GM15510 (cell line): ENCODE data around the gene DCANP1.

ENCODE experiments used
- POLR2A ChIP-seq: IDR thresholded peaks from 3 replicates; pipeline ENCODE4 v1.6.1; 2011; ENCODE audit warnings: borderline replicate concordance; ENCODE audit not compliant: insufficient read length; ENCODE audit errors: extremely low read depth

Gene DCANP1

DNA sequence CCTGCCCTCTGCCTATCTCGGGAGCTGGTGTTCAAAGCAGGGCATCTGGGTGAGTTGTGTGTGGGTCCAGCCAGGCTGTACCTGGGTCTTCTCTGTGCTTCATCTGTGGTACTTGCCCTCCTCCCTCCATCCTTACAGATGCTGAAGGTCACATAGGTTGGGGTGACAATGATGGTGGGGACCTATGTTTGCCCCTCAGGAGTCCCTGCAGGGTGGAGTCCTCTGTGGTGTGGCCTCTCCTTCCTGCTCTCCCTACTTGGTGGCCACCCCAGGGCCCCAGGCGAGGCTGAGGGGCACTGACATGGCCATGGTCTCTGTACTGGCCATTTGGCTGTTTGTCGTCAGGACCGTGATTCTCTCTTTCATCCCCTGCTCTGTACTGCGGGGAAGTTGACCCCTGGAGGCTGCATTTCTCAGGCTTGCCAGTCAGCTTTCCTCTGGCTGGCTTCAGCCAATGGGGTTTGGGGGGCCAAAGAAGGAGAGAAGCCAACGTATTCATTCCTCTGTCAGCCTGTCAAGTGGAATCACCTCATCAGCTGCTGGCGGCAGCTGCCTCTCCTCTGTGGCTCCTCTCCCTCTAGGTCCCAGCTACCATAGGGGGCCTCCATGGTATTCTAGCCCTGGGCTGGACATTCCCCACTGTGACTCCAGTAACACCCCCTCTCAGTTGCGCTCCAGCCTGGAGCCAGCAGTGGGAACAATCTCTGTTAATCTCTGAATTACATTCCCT is 4.6 kb downstream of the DCANP1 start:
- TF ChIP-seq POLR2A = no peak

DNA sequence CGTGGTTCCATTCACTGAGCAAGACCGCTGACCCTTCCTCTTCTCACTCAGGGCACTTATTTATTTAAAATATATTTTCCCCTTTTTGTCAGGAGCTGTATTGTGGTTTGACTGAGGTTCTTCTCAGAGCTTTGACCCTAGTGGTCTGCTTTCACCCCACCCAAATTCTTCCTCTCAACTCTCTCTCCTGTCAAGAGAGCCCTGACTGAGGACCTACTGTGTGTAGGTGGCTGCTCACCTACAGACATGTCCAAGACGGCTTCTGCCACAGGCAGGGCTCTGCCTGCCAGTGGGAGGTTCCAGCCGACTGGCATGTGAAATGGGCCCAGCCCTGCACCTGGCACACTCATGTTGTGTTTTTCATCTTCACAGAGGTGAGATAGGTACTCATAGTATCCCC is 5.2 kb downstream of the DCANP1 start:
- TF ChIP-seq POLR2A = no peak

GRCh38 chr5:135441350-135441831 is 5.8 kb downstream of the DCANP1 start:
- TF ChIP-seq POLR2A = no peak

DNA sequence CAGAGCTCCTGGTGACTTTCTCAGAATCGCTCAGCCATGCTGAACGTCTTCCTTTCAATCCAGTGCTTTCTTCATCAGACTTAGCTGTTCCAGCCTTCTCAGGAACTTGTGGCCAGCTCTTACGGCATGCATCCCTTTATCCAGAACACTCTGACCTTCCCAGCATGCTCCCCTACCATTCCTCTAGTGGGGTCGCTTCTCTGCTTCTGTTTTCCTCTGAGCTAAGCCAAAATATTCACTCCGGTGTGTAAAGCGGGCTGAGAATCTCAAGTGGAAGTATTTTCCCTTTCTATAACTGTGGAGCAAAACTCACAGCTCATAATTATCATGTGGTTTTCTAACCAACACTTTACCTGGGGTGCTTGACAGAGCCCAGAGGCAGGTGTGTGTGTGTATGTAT is 6.2 kb downstream of the DCANP1 start:
- TF ChIP-seq POLR2A = no peak

- TF ChIP-seq POLR2A = no peak
Measured at GRCh38 chr5:135439231-135440205, 7.6 kb downstream of the DCANP1 start.

DNA sequence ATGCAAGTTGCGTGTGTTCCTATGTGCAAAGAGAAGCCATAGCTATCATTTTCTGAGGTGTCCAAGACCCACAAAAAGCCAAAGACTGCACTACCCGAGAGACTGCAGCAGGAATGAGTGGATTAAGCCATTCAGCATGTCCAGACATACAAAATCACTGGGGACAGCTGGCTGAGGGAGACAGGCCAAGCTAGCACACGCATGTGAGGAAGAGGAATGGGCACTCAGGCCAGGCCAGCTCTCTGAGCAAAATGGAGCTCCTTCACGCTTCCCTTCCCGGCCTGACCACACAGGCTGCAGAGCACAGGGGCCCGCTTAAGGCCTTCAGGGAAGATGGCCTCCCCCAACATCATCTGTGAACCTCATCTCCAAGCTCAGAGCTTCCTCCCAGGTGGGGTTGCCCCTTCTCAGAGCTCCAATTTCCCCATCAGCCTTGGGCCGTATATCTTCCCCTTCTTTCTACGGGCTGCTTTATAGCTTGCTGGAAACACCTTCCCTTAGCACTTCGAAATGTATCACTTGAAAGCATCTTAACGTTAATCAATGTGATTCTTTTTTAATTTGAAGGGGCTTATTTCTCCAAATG is 8.4 kb downstream of the DCANP1 start:
- TF ChIP-seq POLR2A = no peak

DNA sequence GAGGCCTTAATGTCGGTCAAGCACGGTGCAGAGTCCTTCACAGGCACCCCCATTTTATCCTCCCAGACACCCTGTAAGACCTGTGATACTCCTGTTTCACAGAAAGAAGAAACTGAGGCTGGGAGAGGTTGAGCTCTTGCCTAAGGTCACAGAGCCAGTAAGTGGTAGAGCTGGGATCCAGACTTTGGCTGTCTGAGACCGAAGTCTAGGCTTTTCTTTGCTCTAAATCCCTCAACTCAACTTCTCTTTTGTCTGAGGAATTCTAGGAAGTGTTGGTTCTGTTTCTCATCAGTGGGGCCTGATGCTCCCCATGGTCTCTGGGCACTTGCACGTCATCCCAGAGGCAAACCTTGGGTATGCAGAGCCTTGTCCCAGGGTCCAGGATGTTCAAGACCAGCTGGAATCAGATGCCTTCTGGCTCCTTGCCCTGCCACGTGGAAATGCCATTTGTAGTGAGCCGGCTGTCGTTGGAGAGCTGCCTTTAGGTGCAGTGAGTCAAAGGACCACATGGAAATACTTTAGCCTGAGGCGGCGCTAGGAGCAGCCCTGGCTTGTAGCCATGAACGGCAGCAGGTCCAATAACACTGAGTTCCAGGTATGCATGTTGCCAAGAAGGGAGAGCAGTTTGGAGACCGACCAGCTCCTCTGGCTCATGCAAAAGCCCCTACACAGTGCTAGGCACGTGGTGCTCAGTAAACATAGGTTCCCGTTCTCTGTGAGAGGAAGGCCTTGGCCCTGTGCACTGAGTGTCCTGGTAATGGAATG is 9.2 kb downstream of the DCANP1 start:
- TF ChIP-seq POLR2A = no peak

DNA sequence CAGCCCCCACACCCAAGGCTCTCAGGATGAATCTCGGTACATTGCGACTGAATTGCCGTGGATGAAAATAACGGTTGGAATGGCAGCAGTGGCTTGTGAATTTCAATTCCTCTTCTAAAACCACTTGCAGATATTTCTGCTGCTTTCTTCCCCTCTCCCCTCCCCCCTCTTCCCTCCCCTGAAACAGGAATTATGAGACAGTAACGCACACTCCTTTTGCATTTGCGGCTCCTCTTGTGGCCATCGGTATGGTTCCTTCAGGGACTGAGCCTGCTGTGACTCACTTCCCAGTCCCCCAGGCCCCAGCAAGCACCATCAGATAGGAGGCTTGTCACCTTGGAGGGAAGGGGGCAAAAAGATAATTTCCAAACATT is 9.7 kb downstream of the DCANP1 start:
- TF ChIP-seq POLR2A = no peak

DNA sequence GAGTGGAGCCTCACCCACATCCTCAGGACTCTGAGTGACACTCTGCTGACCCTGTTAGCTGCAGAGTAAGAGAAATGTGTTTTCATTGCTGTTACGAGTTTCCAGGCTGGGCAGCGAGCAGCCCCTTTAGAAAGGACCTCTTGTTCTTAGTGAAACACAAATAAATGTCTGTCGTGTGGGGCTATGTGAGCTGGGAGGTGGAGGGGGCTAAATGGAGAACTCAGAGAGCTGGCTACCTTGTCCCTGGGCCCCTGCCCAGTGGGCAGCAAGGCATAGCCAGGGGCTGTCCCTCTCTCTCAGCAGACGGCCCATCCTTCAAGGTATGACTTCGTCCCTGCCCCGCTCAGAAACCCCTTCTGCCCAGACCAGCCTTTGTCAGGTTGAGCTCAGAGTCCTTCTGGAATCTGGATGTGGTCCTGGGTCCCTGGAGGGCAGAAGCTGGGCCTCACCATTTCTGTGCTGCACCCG is 10.2 kb downstream of the DCANP1 start:
- no peak for TF ChIP-seq POLR2A

DNA sequence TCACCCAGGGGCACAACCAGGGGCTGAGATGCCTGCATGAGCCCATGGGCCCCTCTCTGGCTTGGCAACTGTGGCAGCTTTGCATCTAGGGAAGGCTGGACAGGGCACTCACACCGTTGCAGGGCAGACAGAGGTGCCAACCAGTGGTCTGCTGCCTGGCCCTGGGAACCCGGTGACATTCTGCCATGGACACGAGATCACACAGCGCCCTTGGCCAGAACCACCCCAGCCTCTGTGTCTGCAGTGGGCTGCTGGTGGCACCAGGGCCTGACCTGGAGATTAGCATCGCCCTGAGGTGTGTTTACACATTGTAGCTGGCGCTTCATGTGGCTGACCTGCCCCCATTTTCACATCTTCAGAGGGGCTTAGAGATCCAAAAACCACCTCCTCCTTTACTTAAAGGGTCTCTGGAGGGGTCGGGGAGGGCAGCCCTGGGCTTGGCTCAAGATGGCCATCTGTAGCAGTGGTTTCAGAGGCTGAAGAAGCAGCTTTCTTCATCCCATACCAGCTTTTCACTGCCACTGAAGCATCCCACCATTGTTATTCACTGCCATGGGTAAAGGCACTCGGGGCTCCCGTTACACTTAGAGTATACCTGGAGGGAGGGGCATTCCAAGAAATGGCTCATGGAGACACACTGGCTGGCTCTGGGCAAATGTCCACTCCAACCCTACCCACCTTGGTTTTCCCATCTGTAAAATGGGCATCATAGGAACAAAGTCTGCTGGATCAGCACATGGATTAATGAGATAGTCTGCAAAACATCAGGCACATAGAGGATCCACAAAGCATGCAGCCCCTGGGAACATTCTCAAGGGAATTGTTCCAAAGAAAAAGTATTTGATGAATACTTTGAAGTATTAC is 11.4 kb downstream of the DCANP1 start:
- TF ChIP-seq POLR2A = no peak

GRCh38 chr5:135434591-135435466 is 12.3 kb downstream of the DCANP1 start:
- TF ChIP-seq POLR2A = no peak

- TF ChIP-seq POLR2A = no peak
Measured at GRCh38 chr5:135433681-135434426, 13.3 kb downstream of the DCANP1 start.
